NB4 (cell line): ENCODE data around the gene ANO9.

Experiments used
- DNase-seq: peaks from one replicate; pipeline ENCODE4 v3.0.0; 2010; ENCODE audit warnings: low read depth
- H3K4me3 ChIP-seq: one replicate; pipeline ENCODE4 v1.5.1; 2011; ENCODE audit warnings: mild to moderate bottlenecking, low read depth, low read length, moderate library complexity
- MYC ChIP-seq: IDR thresholded peaks from 2 replicates; pipeline ENCODE4 v1.6.1; 2011; ENCODE audit warnings: low read depth, low read length
- POLR2A ChIP-seq: IDR thresholded peaks from 2 replicates; pipeline ENCODE4 v1.6.1; 2011; ENCODE audit warnings: mild to moderate bottlenecking; ENCODE audit not compliant: insufficient read length; ENCODE audit errors: extremely low read depth
- TF ChIP-seq, protein P1 (sequence below): IDR thresholded peaks from 2 replicates; pipeline ENCODE4 v1.6.1; 2011; ENCODE audit warnings: low read depth, low read length
- TF ChIP-seq, protein P2 (sequence below): IDR thresholded peaks from one replicate; pipeline ENCODE4 v1.5.1; 2012; ENCODE audit warnings: low read depth, low read length

ANO9 gene

DNA sequence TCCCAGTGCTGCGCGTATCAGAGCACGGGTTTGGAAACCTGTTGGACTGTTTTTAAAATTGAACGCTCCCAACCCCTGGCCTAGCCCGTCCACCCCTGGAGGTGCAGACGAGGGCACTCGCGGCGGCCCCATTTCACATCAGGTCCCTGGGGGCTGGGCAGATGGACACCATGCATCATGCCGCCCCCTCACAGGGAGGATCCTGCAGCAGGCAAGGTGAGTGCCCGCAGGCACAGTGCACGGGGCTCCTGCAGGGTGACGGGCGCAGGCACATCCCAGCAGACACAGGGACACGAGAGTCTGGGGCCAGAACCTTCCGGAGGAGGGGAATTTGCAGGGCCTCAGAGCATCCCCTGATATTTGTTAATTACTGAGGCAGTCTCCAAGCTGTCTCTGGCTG, 7.3 kb downstream of the ANO9 start:
- DNase-seq, result no peak
- TF ChIP-seq MYC (no peak), POLR2A (no peak)
- TF ChIP-seq, protein P1, sequence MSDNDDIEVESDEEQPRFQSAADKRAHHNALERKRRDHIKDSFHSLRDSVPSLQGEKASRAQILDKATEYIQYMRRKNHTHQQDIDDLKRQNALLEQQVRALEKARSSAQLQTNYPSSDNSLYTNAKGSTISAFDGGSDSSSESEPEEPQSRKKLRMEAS, result no peak
- TF ChIP-seq, protein P2, sequence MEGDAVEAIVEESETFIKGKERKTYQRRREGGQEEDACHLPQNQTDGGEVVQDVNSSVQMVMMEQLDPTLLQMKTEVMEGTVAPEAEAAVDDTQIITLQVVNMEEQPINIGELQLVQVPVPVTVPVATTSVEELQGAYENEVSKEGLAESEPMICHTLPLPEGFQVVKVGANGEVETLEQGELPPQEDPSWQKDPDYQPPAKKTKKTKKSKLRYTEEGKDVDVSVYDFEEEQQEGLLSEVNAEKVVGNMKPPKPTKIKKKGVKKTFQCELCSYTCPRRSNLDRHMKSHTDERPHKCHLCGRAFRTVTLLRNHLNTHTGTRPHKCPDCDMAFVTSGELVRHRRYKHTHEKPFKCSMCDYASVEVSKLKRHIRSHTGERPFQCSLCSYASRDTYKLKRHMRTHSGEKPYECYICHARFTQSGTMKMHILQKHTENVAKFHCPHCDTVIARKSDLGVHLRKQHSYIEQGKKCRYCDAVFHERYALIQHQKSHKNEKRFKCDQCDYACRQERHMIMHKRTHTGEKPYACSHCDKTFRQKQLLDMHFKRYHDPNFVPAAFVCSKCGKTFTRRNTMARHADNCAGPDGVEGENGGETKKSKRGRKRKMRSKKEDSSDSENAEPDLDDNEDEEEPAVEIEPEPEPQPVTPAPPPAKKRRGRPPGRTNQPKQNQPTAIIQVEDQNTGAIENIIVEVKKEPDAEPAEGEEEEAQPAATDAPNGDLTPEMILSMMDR, result no peak
- no peak overlapping the region for H3K4me3 ChIP-seq

DNA sequence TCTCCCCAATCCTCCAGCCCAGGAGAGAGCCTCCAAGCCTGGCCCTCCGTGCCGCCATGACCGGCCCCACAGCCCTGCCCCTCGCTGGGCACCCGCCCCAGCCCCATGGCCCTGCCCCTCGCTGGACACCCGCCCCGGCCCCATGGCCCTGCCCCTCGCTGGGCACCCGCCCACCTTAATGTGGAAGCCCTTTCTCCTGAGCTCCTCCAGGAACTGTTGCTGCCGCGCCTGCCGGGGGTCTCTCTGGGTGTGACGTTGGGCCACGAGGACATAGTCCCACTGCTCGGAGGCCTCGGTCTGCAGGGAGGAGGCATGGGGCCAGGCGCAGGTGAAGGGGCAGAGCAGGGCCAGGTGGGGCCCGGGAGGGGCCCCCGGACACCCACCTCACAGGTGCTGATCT, 8.2 kb downstream of the ANO9 start:
- TF ChIP-seq, protein P1, result no peak
- TF ChIP-seq POLR2A, result no peak
- TF ChIP-seq MYC, result no peak
- TF ChIP-seq, protein P2, result no peak
- DNase-seq, result no peak
- no peak overlapping the region for H3K4me3 ChIP-seq

DNA sequence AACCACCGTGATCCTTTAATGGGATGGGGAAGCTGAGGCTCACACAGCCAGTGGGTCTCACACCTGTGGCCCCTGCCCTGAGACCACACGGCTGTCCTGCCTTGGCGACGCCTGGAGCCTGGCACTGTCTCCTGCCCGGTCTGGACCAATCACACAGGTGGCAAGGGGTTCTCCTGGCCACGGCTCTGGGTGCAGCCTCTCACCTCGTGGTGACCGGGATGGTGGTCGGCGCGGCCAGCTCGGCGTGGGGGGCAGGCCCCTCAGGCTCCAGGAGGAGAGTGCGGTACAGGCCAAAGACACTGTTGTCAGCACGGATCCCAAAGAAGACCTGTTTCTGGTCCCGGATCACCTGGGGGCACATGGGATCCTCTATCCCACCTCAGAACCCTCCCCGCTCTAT, 8.7 kb downstream of the ANO9 start:
- H3K4me3 ChIP-seq, result no peak overlapping the region
- TF ChIP-seq, protein P1, result no peak
- no peak for DNase-seq

DNA sequence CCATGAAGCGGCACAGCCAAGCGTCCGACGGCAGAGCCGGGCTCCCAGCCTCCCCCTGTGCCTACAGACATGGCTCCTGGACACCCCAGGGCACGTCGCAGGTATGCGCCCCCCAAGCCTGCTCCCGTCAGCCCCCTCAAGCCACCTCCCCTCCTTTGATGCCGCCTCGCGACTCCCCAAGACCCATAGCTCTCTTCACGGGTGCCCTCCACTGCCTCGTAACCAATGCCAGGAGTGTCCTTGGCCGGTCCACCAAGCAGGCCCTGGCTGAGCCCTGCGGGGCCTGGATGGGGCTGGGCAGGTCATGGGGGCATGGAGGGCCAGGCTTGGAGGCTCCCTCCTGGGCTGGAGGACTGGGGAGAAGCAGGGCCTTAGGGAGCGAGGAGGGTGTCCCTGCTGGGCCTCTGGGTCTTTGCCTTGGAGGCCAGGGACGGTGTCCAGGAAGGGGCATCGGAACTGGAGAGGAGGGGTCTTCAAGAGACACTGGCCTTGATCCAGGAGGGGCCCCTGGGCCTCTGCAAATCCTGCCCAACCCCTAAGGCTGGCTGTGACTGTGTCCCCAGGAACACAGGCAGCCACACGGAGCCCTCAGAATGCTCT, 9.2 kb downstream of the ANO9 start:
- TF ChIP-seq, protein P1, result no peak
- TF ChIP-seq MYC (no peak), POLR2A (no peak)
- TF ChIP-seq, protein P2, result no peak
- no peak for DNase-seq
- no peak overlapping the region for H3K4me3 ChIP-seq

DNA sequence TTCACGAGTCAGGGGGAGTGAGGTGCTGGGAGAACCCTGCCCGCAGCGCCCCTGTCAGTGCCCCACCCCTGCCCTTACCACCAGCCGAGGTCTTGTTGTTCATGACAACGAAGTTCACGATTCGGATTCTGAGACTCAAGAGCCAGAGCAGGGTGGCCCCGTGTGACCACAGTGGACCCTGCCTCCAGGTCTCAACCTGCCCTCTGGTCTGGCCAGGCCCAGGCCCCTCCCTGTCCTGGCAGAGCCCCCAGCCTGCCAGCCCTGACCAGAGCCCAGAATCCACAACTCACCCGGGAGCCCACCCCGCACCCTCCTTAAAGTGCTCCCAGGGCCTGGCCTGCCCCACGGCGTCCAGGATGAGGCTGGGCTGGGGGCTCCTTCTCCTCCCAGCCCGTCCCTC, 9.9 kb downstream of the ANO9 start:
- no peak for DNase-seq
- no peak overlapping the region for H3K4me3 ChIP-seq
- TF ChIP-seq, protein P2, result no peak
- no peak for TF ChIP-seq POLR2A
- TF ChIP-seq, protein P1, result no peak
- TF ChIP-seq MYC, result no peak

DNA sequence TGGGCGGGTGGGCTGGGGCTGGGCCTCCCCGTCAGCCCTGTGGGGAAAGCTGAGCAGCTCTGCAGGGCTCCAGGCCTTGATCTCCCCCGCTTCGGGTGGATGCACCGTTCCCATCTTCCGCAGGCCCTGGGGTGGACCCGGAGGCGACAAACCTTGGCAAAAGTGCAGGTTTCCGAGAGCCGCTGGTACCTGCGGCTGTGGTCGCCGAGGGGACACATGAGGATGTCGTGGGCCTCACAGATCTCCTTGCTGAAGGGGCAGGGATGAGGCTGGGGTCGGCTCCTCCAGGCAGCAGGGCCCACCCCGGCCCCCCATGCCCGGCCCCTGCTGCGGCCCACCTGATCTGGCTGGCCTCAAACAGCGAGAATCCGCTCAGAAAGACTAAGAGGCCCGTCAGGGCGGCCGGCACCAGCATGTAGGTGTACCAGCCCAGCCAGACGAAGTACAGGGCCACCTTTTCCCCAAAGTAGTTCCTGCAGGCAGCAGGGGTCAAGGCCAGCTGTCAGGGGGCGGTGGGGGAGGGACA, 11.8 kb downstream of the ANO9 start:
- H3K4me3 ChIP-seq, result no peak overlapping the region
- DNase-seq, result no peak
- TF ChIP-seq, protein P1, result no peak
- TF ChIP-seq, protein P2, result no peak
- TF ChIP-seq MYC (no peak), POLR2A (no peak)
